A673 (cell line): ENCODE results near the gene IL11RA.

Source experiments
- EZH2 ChIP-seq: fragments of 200-600 bp; sonication (generic); IDR thresholded peaks from 2 replicates; pipeline ENCODE4 v1.6.1; 2017; ENCODE audit warnings: borderline replicate concordance, low read depth, mild to moderate bottlenecking, mixed read lengths, antibody characterized with exemption, low read length; ENCODE audit not compliant: poor library complexity, severe bottlenecking
- TF ChIP-seq, protein P1 (sequence below): fragments of 300-800, 200-600 bp; sonication (generic); conservative IDR thresholded peaks from 2 replicates; pipeline ENCODE4 v1.5.1; 2017; ENCODE audit warnings: low read depth, mild to moderate bottlenecking, antibody characterized with exemption, low read length, moderate library complexity, mixed read lengths

DNA sequence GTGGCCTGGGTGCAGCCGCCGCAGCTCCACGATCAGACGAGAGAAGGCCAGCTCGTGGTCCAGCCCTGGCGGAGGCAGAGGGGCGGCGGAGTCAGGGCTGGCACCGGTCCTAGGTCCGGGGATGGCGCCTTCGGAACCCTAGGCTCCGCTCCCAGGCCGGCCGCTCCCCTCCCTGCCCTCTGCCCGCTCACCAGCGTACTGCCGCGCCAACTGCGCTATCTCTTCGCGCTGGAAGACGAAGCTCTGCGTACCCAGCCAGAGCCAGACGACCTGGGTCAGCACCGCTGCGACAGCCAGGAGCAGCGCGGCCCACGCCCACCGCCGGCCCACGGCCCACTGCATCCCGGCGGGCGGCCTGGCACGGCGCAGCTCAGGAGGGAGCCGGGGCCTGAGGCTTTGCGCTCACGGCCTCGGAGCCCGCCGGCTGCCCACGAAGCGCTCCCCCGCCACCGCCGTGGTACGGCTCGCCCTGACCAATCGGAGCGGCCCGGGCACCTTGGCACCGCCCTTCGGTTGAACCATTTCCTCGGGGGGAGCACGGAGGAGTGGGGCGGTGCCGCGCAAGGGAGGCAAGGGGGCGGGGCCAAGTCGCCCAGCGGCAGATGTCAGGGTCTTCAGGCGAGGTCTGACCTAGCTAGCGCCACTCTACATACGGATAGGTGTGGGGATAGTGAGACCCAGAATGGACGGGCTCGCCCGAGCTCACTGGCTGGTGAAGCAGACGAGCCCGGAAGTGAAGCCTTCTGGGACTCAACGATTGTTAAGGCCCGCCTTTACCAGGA lies 14.4 kb upstream of the IL11RA start, which contains the start of gene SIGMAR1:
- TF ChIP-seq, protein P1, sequence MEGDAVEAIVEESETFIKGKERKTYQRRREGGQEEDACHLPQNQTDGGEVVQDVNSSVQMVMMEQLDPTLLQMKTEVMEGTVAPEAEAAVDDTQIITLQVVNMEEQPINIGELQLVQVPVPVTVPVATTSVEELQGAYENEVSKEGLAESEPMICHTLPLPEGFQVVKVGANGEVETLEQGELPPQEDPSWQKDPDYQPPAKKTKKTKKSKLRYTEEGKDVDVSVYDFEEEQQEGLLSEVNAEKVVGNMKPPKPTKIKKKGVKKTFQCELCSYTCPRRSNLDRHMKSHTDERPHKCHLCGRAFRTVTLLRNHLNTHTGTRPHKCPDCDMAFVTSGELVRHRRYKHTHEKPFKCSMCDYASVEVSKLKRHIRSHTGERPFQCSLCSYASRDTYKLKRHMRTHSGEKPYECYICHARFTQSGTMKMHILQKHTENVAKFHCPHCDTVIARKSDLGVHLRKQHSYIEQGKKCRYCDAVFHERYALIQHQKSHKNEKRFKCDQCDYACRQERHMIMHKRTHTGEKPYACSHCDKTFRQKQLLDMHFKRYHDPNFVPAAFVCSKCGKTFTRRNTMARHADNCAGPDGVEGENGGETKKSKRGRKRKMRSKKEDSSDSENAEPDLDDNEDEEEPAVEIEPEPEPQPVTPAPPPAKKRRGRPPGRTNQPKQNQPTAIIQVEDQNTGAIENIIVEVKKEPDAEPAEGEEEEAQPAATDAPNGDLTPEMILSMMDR = no peak
- no peak for TF ChIP-seq EZH2
